NCI-H510A (cell line): ENCODE measurements around the gene PDCD7.
"Not testable (repeated sequence)": the region's sequence is repeated elsewhere in the genome, so short reads cannot be mapped to it uniquely, and the experiment has no call there.

Experiments
- DNase-seq: peaks from one replicate; lab custom pipeline; 2025; lab: John Stamatoyannopoulos, UW

The PDCD7 gene

DNA sequence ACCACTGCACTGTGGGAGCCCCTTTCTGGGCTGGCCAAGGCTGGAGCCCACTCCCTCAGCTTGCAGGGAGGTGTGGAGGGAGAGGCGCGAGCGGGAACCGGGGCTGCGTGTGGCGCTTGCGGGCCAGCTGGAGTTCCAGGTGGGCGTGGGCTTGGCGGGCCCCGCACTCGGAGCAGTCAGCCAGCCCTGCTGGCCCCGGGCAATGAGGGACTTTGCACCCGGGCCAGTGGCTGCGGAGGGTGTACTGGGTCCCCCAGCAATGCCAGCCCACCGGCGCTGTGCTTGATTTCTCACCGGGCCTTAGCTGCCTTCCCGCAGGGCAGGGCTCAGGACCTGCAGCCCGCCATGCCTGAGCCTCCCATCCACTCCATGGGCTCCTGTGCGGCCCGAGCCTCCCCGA is 58.7 kb downstream of the PDCD7 start:
- DNase-seq, result not testable (repeated sequence)

DNA sequence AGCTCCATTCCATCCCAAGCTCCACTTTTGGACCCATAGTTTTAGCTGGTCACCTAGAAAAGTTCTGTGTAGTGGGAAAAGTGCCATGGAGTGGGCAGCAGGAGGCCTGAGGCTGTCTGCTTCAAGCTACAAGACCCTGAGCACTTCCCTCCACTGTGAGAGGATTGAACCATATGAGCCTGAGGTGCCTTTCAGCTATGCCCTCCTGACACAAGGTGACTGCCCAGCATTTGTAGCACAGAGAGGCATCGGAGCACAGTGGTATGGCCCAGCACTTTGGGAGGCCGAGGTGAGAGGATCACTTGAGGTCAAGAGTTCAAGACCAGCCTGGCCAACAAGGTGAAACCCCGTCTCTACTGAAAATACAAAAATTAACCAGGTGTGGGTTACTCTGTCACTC is 61.0 kb downstream of the PDCD7 start:
- no peak for DNase-seq

DNA sequence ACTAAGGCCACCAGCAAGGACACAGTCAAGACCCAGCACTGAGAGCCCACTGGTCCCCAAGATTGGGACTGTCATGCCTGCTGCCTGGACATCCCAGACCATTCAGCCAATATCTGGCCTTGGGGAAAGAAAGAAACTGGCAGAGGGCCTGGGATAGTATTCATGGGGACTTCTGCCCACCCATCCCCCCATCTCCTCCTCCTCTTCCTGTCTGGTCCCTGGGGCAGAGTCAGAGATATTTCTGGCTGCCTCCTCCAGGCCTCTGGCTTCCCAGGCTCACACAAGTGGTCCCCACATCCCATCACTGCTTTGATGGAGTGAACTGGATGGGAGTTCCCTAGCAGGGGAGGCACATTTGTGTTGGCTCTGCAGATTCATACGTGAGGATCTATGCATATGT is 61.6 kb downstream of the PDCD7 start:
- DNase-seq, result no peak

DNA sequence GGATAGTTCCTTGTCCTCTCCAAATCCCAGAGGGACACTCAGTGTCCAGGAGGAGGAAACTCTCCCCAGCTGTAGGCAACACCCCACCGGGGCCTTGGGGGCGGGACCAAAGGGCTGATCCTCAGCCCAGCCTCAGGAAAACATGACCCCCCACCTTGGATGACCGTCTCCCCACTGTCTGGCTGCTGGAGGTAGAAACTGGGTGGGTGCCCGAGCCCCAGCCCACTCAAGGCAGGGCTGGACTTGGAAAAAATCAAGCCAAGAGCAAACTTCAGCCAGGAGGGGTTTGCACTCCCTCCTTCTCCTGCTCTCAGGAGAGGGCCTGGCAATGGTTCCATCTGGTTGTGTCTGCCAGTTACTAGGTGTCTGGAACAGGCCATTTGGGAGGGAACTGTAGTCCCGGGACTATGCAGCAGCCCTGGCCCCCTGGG is 62.2 kb downstream of the PDCD7 start:
- DNase-seq, result no peak

DNA sequence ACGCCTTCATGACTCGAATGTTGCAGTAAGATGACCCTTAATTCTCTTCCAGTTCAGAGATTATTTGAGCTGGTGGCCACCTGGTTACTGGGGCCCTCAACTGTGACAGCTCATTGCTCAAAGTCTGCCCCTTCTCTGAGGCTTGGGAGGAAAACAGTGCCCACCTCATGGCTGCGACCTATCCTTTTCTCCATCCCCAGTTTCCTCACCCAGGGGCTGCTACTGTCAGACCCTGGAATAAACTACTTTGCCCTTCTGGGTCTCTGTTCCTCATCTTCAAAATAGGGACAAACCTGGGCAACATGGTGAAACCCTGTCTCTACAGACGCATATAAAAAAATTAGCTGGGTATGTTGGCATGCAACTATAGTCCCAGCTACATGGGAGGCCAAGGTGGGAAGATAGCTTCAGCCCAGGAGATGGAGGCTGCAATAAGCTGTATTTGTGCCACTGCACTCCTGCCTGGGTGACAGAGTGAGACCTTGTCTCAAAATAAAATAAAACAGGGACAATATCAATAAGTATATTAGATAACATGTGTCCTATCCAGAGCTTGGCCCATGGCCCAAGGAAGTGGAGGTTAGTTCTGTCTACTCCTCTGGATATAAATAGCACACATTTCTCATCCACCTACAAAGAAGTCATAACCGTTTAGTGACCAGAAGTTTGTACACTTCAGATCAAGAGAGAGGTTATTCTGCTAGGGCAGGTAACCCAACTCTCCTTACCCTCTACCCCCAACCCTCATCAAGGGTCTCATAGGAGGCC is 63.6 kb downstream of the PDCD7 start:
- no peak for DNase-seq

DNA sequence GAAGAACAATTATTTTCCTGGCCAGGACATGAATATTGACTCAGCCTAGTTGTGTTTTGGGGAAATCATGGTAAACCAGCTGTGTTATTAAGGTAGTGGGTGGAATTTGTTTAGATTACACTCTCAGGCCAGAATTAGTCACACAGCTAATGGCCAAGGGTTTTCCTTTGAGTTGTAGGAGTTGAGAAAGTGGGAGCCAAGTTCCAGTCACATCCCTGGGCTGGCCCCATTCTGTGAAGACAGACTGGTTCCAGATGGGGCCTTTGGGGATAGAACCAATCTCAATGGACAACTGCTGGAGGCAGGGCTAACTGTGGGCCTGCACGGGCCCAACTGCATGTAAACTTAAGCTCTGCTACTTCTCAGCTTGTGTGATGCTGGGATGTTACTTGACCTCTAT is 64.4 kb downstream of the PDCD7 start:
- DNase-seq, result no peak

DNA sequence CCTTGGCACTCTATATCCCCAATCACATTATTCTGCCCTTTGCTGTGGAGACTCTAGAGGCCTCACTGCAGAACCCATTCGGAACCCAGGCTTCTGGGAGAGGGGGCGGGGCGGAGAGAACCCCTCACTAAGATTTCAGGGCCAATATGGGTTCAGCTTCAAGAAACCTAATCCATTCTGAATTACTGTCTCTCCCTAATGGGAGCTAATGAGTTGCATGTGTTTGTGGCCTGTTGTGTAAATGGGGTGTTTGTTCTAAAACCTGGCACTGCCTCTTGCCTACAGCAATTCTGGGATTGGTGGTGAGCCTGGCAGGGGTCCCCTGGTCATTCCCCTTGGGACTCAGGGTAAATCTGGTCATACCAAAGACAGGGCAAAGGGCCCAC is 65.2 kb downstream of the PDCD7 start:
- DNase-seq, result no peak

DNA sequence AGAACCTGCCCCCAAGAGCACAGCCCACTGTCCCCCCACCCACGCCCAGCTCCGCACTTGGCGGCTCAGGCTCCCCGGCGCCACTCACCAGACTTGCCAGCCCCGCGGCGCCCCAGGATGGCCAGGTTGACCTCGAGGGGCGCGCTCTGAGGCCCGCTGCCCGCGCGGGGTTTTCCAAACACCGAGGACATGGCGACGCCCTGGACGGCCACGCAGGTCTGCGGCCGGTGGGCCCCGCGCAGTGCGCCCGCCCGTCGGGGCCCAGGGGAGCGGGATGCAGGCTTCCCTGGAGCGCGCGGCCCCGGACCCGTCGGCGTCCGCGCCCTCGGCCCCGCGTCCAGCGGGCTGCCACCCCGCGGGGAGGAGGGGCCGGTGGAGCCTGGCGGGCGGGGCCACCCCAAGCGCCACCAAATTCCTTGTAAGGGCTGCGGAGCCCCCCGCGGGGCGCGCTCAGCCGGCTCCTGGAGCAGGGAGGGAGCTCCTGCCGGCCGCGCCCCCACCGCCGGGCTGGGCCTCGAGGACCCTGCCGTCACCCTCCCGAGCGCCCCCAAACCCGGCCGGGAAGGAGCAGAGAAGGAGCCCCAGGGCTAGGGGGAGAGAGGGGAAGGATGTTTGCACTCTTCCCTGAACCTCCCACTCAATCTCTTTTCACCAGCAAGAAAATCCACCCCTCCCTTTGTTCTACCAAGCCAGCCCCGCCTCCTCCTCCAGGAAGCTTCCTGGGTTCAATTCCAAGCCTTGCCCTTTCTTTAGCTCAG is 65.8 kb downstream of the PDCD7 start, which contains the start of gene RASL12:
Gene RASL12 (minus strand): TSS at position 347 of the 758 bp plus-strand sequence. CDS start 156 bp downstream, at position 191.
- no peak for DNase-seq
